Suppressor macrophage treated with lipopolysaccharide for 4 hours (primary cell): ENCODE results near the gene SLC22A12.
A peak's percentile ranks its signal among the peaks of the same experiment; 100 is the strongest.

Experiments used
- DNase-seq: peaks from one replicate; pipeline ENCODE4 v3.0.0-alpha.2; 2020

The SLC22A12 gene

DNA sequence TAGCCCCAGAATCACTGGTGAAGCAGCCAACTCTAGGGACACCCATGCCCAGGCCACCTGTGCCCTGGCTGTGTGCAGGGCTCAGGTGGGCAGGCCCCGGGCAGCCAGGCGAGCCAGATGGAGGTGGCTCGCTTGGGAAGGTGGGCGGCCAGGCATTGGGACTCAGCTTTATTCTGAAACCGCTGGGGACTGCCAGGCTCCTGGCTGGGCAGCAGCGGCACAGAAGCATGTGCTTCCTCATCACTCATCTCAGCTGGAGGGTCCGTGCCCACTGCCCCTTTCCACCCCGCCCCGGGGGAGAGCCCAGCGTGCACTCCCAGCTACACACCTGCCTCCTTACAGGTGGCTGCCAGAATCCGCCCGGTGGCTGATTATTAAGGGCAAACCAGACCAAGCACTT lies 27.1 kb upstream of the SLC22A12 start:
- no peak for DNase-seq

DNA sequence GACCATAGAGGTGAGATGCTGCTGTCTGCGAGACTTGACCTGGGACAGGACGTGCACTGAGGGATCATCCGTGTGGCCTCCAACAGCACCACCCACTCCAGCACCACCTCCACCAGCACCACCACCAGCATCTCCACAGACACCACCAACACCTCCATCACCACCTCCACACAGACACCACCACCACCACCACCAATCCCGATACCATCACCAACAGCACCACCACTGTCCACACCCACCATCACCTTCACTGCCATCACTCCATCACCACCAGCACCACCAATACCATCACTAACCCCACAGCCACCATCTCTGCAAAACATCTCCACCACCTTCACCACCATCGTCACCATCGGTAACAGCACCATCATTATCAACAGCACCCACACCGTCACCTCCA lies 26.6 kb upstream of the SLC22A12 start:
- no peak for DNase-seq

DNA sequence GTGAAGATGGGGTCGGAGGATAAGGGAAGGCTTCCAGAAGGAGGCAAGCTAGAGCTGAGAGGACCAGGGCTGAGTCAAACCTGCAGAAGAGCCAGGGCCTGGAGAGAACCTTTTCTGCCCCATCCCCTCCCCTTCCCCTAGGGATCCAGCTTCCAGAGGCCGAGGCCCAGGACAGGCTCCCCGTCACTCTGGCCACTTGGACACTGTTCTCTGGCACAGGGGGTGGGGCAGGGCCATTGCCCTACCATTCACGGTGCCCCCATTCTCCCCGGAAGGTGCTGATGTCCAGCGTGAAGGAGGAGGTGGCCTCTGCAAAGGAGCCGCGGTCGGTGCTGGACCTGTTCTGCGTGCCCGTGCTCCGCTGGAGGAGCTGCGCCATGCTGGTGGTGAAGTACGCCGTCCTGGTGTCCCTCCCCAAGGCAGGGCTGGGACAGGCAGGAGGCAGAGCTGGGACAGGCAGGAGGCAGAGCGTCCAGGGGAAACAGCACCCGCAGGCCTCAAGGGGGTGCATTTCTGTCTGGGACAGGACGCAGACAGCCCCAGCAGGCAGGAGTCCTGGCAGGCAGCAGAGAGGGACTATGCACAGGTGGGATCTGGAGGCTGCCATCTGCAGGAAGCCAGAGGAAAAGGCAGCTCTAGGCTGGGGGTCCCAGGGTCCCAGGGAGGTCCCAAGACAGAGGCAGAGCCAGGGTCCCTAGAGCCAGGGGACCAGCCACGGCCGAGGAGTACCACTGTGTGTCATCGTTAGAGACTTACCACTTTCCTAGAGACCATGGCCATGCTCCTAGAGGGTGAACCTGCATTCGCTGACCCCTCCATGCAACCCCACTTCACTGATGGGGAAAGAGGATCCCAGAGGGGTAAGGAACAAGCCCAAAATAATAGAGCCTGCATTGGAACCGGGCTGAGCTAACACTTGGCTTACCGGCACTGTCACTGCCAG lies 25.8 kb upstream of the SLC22A12 start:
- no peak for DNase-seq

DNA sequence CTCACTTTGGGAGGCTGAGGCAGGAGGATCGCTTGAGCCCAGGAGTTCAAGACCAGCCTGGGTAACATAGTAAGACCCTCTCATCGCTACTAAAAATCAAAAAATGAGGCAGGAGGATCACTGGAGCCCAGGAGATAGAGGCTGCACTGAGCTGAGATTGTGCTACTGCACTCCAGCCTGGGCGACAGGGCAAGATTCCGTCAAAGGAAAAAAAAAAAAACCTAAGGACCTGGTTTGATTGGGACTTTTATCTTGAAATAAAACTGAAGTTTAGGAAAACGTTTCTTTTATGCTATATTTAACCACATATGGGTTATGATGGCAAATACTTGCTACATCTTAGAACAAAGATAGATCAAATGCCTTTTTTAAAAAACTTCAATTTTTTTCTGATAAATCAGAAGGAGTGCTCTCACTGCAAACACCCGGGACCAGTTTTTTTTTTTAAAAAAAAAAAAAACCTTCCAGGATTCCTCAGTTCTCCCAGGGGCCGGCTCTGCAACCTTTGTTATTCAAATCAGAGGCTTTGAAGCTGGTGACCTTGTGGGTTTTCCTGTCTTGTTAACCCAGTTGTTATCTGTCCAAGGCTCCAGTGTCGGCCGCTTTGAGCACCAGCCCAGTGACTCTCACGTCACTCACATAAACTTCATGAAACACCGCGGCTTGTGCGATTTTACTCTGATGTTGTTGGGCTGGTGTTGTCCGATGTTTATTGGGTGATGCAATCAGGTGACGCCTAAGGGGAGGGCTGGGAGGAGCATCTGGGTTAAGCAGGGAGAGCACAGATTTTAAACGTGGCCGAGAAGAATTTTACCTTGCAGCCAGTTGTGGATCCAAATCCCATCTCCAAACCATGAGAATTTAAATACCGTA lies 24.7 kb upstream of the SLC22A12 start:
- peak; percentile 8 for DNase-seq

DNA sequence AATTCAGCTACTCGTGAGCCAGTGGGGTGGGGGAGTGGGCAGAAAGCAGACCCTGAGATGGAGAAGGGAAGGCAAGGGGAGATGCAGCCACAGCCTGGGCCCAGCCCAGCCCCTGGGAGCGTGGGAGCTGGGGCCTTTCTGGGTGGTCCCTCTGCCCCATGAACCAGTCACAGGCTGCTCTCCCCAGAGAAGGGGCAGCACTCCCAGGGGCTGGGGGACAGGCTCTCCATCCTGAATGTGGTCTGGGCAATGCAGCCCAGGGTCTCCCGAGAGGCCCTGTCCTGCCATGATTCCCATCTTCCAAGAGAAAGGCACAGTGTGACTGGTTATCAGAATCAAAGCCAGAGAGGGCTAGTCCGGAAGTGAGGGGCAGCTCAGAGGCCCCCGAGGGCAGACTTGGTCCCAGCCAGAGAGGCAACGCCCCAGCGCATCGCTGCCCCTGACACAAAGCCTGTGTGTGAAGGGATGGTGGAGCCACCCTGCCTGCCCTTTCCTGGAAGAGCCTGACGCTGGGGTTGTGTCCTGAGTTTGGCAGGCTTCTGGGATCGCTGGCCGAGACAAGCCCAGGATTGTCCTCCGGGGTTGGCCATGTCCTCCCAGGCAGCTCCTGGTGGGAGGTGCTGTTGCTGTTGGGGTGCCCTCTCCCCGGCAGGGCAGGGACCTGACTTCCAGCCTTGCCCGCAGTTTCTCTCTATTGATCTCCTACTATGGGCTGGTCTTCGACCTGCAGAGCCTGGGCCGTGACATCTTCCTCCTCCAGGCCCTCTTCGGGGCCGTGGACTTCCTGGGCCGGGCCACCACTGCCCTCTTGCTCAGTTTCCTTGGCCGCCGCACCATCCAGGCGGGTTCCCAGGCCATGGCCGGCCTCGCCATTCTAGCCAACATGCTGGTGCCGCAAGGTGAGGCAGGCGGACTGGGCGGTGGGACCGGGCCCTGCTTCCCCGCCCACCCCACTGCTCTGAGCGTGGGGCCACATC lies 23.8 kb upstream of the SLC22A12 start:
- no peak for DNase-seq

DNA sequence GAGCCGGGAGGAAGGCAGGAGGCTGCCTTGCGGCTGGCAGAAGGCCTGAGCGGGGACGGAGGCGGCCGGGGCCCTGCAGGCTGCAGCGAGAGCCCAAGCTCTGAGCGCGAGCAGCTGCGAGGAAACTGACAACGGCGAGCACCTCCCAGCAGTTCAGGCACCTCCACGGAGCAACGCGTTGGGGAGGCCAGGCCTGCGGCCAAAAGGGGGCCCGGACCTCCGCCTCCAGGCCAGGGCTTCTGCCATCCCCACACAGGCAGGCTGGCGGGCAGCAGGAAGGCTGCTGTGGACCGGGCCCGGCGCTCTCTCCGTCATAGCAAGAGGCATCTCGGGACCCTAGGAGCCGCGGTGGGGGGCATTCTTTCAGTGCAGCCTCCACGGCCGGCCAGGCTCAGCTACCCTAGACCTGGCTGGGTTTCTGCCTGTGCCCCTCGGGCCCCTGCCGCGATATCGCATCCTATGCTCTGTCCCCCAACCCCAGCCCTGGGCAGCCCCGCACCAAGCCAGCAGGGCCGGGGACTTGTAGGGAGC lies 22.9 kb upstream of the SLC22A12 start:
- no peak for DNase-seq

DNA sequence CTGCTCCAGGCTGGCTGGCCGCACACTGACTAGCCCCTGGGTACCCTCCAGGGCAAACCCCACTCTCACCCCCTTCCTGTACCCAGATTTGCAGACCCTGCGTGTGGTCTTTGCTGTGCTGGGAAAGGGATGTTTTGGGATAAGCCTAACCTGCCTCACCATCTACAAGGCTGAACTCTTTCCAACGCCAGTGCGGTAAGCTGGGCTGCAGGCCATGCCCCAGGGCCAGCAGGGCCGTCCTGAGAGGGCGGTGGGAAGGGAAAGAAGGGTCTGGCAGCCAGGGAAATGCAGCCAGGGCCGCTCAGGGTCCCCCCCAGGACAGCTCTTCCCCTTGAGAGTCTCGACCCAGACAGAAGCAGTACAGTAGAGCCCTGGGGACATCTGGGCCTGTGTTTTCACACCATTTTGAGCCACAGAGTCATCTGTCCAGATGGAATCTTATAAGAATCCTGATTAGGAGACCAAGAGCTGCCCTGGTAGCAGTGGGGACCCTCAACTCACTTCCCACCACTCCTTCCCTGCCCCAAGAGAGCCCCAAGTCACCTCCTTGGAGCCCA lies 22.4 kb upstream of the SLC22A12 start:
- no peak for DNase-seq

DNA sequence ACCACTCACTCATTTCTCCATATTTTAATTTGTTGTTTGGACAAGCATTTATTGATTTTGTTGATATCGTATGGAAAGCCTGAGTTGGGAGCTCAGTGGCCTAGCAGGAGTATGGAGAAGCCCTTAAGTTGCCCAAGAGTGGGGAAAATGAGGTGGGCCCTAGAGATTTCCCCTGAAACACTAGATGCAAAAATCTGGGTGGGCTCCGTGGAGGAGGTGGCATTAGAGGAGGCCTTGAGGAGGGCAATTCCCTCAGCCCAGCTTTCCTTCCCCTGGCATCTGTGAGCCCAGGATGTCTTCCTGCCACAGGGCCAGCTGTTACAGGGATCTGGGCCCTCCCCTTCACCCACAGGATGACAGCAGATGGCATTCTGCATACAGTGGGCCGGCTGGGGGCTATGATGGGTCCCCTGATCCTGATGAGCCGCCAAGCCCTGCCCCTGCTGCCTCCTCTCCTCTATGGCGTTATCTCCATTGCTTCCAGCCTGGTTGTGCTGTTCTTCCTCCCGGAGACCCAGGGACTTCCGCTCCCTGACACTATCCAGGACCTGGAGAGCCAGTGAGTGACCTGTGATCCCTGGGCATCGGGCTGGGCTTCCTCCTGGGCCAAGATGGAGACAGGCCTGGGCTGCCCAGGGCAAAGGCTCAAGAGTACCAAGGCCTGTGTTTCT lies 21.6 kb upstream of the SLC22A12 start:
- DNase-seq: no peak

DNA sequence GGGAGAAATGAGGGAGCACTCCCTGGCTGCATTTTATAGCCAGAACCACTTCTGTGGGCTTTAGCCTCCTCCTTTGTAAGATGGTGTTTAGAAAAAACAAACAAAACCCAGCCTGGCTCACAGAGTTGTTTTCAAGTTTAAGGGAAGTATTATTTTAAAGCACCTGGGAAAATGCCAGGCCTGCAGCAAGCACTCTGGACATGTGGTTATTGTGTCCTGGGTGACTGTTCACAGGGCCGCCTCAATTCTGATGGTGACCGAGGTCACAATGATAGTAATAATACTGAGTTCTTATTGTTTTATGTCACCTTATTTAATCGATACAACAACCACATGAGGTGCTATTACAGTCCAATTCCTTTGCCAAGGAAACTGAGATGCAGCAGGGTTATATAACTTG lies 20.7 kb upstream of the SLC22A12 start:
- DNase-seq: no peak

DNA sequence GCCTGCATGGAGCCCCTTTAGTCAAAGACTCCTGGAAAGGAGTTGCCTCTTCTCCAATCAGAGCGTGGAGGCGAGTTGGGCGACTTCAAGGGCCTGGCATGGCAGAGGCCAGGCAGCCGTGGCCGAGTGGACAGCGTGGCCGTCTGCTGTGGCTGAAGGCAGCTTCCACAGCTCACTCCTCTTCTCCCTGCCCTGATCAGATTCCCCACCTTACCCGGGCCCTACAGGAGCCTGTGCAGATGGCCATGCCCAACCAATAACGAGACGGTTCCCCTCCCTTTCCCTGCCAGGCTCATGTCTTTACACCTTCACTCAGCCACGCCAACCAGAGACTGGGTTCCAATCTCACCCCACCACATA lies 20.0 kb upstream of the SLC22A12 start:
- no peak for DNase-seq

DNA sequence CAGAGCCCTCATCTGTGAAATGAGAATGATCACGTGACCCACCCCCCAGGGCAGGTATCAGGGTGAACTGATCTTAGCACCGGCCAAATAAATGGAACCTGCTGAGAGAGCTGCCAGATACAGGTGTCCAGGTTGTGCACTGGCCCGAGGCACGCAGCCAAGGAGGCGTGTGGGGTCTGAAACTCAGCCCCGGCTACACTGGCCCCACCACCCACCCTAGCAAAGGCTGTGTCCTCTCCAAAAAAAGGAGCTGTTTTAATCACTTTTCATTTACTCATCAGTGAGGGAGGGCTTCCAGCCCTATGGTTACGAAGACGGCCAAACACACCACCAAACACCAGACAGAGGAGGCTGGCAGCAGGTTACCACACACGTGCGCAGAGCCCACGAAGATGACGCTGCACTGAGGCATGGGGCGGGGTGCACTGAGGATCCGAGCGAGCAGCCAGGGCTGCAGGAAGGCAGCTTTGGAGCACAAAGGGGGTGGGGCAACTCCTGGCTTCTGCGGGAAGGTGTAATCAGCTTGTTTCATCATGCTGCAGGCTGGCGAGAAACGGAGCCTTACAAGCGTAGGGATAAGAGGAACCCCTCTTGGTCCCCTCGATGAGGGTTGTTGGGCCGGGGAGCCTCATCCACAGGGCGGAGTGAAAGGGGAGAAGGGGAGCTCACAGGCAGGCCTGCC lies 19.5 kb upstream of the SLC22A12 start:
- DNase-seq: no peak

DNA sequence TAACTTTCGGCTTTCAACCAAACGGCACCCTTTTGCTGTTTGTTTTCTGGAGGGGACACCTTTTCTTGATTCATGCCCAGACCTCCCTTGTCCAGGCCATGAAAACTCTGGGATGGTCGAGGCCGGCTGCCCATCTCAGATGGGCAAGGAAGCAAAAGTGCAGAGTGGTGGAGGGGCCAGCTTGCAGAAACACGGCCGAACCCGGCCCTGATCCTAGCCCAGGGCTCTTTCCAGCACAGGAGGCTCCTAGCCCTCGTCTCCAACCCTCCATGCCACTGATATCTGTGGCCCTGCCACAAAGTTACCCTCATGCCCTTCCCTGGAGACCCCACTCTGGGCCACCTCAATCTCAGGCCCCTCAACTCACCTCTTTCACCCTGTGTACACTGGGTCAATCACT lies 18.9 kb upstream of the SLC22A12 start:
- DNase-seq: no peak

DNA sequence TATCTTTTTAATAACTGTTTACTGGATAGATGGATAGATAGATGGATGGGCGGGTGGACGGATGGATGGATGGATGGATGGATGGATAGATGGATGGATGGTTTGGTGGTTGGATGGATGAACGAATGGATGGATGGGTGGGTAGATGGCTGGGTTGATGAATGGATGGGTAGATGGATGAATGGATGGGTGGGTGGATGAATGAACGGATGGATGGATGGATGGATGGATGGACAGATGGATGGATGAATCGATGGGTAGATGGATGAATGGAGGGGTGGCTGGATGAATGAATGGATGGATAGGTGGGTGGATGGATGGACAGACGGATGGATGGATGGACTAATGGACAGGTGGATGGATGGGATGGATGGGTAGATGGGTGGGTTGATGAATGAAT lies 13.8 kb upstream of the SLC22A12 start:
- DNase-seq: no peak

DNA sequence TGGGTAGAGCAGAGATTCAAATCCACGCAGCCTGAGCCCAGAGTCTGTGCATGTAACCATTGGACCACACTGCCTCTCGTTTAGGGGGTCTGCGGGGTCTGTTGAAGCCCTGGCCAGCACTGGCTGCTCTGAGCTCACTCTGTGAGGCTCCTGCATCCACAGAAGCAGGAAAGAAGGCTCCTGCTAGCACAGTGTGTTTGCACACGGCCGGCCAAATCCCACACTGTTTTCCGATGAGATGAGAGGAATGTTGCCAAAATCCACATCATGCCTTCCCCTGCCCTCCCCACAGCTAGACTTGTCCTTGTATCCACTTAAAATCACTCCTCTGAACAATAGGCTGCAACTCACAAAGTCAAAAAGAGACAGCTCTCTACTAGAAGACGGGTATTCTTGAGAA lies 10.6 kb upstream of the SLC22A12 start:
- DNase-seq: no peak

DNA sequence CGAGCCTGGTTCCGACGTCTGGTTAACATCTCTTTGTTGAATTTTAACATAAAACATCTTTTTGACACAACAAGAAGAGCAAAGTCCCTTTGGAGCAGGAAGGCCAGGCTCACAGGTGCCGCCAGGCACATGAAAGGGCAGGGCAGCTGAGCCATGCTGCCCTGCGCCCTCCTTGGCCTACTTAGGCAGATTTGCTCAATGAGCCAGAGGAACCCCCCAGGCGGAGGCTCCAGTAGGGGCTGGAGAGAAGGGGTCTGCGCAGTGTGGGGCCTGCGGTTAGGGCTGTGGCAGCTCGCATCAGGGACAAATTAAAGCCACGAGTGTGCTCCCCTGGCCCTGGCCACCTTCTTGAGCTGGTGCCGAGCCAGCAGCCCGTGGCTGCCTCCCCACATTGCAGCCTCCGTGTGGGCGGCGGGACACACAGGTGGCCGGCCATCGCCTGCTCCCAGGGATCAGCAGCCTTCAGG lies 9.9 kb upstream of the SLC22A12 start:
- no peak for DNase-seq

DNA sequence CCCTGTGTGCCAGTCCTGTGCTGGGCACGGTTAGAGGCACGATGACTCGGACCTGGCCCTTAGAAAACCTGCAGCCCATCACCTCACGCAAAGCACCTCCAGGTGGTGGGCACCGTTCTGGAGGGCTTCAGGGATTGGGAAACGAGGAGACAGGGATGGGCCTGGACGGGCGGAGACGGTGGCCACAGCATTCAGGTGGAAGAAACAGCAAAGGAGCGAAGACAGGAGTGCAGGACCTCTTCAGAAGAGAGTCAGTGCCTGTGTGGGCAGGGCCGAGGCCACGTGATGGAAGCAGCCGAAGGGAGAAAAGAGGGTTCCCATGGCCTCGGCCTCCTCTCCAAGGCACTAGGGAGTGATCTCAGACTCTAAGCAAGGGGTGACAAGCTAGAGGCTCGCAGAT lies 8.1 kb upstream of the SLC22A12 start:
- no peak for DNase-seq

DNA sequence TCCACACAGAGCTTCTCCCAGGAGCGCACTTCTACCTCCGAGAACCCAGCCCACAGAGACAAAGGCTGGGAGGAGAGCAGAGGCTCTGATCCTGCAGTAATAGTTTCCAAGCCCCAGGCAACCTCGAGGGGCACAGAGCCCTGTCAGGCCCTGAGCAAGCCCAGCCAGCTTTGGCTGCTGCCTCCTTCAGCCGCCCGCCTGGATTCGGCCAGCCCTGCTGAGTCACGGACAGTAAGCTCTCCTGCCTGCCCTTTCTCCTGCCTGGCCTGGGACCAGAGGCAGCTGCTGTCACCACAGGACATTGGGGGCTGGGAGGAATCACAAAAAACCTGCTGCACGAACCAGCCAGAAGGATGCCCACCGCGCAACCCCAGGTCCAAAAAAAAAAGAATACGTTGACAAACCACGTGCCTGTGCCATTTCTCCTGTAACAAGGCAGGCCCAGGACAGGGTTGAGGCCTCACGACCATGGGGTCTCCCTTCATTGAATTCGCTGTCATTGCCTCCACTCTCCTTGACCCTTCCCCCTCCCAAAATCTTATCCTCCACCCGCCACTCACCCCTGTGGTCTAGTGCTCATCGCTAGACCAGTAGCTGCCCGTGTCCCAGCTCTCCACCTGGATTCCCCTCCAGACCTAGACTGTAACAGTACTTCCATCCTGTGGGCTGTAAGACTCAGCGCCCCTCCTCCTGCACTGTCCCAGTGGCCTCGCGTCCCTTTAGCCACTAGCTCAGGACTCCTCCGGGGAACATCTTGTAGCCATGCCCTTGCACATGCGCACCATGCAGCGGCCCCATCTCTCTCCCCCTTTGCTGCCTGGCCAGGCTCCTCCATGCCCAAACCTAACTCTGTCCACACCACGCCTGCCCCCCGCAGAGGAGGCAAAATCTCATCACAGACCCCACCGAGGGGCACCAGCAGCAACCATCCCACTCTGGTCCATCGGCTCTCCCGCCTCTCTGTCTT lies 7.4 kb upstream of the SLC22A12 start:
- DNase-seq: no peak

DNA sequence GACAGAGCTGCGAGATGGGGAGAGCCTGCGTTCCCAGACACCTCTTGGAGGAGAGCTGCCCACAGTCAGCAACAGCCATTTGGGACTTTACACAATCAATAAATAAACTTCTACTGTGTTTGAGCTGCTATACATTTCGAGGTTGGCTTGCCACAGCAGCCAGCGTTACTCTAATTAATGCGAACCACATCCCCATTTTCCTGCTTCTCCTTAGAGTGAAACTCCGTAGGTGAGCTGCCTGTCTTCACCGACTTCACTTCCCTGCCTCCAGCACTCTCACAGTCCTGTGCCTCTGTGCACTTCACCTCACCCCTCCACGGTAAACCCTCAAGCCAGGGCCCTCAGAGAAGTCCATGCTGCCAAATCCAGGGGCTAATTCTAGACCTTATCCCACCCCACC lies 5.9 kb upstream of the SLC22A12 start:
- no peak for DNase-seq

DNA sequence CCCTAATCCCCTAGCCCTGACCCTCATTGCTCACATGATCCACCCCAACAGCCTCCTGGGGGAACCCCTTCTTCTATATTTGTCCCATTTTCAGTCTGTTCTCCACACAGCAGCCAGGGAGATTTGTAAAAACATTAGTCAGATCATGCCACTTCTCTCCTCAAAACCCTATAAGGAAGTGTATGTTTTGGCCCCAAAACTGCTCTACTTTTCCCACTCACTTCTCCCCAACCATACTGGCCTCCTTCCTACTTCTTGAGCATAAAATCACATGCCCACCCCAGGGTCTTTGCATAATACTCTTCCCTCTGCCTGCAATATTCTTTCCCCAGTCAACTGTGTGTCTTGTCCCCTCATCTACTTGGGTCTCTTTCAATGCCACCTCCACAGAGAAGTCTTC lies 4.7 kb upstream of the SLC22A12 start:
- DNase-seq: peak; percentile 7

DNA sequence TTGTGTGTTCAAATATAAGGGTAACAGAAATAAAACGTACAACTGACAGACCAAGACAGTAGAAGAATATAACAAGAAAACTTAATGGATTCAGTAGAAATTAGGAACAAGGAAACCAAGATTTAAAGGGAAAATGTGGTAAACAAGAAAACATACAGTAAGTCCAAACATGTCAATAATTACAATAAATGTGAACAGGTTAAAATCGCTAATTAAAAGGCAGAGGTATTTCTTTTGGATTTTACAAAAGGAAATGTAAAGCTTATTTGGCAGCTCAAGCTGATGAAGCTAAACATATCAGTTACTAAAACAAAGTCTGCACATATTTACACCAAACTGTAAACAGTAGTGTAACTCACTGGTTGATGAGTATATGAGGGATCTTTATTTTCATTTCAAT lies 2.3 kb upstream of the SLC22A12 start:
- no peak for DNase-seq
